ENCODE results near the gene CLIP4. TPM values are rescaled to one million over a fixed set of nuclear protein-coding genes. Genes with fewer than 3 reads are reported as not detected.

The CLIP4 gene
- total and polyA plus RNA-seq, 2 experiments from 2014 or later: 0.06 to 0.14 TPM

DNA sequence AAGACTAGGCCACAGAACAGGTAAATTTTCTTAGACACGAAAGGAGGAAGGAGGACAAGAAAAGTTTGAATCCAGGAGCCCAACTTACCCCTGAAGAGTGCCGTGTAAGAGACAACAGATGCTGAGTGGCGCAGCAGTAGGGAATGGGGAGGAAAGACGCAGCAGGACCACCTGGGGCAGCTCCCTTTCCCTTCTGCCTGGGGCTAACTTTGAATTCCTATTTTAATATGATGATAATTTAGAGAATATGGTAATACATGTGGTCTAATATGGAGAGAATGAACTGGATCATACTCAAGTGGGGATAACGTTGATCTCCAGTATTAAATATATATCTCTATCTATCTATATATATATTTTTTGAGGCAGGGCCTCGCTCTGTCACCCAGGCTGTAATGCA, 69.3 kb downstream of the CLIP4 start (continued):
- TF ChIP-seq, protein P1, sequence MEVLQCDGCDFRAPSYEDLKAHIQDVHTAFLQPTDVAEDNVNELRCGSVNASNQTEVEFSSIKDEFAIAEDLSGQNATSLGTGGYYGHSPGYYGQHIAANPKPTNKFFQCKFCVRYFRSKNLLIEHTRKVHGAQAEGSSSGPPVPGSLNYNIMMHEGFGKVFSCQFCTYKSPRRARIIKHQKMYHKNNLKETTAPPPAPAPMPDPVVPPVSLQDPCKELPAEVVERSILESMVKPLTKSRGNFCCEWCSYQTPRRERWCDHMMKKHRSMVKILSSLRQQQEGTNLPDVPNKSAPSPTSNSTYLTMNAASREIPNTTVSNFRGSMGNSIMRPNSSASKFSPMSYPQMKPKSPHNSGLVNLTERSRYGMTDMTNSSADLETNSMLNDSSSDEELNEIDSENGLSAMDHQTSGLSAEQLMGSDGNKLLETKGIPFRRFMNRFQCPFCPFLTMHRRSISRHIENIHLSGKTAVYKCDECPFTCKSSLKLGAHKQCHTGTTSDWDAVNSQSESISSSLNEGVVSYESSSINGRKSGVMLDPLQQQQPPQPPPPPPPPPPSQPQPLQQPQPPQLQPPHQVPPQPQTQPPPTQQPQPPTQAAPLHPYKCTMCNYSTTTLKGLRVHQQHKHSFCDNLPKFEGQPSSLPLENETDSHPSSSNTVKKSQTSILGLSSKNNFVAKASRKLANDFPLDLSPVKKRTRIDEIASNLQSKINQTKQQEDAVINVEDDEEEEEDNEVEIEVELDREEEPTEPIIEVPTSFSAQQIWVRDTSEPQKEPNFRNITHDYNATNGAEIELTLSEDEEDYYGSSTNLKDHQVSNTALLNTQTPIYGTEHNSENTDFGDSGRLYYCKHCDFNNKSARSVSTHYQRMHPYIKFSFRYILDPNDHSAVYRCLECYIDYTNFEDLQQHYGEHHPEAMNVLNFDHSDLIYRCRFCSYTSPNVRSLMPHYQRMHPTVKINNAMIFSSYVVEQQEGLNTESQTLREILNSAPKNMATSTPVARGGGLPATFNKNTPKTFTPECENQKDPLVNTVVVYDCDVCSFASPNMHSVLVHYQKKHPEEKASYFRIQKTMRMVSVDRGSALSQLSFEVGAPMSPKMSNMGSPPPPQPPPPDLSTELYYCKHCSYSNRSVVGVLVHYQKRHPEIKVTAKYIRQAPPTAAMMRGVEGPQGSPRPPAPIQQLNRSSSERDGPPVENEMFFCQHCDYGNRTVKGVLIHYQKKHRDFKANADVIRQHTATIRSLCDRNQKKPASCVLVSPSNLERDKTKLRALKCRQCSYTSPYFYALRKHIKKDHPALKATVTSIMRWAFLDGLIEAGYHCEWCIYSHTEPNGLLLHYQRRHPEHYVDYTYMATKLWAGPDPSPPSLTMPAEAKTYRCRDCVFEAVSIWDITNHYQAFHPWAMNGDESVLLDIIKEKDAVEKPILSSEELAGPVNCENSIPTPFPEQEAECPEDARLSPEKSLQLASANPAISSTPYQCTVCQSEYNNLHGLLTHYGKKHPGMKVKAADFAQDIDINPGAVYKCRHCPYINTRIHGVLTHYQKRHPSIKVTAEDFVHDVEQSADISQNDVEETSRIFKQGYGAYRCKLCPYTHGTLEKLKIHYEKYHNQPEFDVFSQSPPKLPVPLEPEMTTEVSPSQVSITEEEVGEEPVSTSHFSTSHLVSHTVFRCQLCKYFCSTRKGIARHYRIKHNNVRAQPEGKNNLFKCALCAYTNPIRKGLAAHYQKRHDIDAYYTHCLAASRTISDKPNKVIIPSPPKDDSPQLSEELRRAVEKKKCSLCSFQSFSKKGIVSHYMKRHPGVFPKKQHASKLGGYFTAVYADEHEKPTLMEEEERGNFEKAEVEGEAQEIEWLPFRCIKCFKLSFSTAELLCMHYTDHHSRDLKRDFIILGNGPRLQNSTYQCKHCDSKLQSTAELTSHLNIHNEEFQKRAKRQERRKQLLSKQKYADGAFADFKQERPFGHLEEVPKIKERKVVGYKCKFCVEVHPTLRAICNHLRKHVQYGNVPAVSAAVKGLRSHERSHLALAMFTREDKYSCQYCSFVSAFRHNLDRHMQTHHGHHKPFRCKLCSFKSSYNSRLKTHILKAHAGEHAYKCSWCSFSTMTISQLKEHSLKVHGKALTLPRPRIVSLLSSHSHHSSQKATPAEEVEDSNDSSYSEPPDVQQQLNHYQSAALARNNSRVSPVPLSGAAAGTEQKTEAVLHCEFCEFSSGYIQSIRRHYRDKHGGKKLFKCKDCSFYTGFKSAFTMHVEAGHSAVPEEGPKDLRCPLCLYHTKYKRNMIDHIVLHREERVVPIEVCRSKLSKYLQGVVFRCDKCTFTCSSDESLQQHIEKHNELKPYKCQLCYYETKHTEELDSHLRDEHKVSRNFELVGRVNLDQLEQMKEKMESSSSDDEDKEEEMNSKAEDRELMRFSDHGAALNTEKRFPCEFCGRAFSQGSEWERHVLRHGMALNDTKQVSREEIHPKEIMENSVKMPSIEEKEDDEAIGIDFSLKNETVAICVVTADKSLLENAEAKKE (CRISPR knock-in tag; IDR thresholded peaks at IDR 0.05): no peak
- TF ChIP-seq ZNF114 (CRISPR knock-in tag; IDR thresholded peaks at IDR 0.05): no peak

GRCh38 chr2:29186817-29187216, 71.6 kb downstream of the CLIP4 start:
- Histone ChIP-seq H3K4me3 (no peak overlapping the region), H3K27me3 (ENCODE audit: insufficient read depth) (no peaks in the 10 kb centered on the region), H3K27ac (ENCODE audit: low read depth) (no peak overlapping the region), H3K79me2 (replicated peaks; ENCODE audit: insufficient read depth) (no peaks in the 10 kb centered on the region), H3F3A (replicated peaks; ENCODE audit: low read depth) (no peaks in the 10 kb centered on the region), H3K9me2 (ENCODE audit: insufficient read depth) (no peaks in the 10 kb centered on the region), H3K4me2 (no peak overlapping the region), H2AFZ (no peak overlapping the region), H3K36me3 (ENCODE audit: insufficient read depth) (no peaks in the 10 kb centered on the region), H4K20me1 (replicated peaks; ENCODE audit: insufficient read depth) (no peaks in the 10 kb centered on the region), H3K4me1 (ENCODE audit: insufficient read depth) (no peaks in the 10 kb centered on the region)
- Mint-ChIP-seq H3K9me3 (peaks cover 8% of the 10 kb centered on the region), H3K27me3 (ENCODE audit: insufficient read depth, low read depth, poor library complexity) (no peaks in the 10 kb centered on the region), H3K4me3 (no peak overlapping the region), H3K36me3 (ENCODE audit: low read depth) (no peaks in the 10 kb centered on the region), H3K4me1 (no peaks in the 10 kb centered on the region), H3K27ac (no peak overlapping the region)
- no peak for ATAC-seq
- no peak for DNase-seq (ENCODE audit: low spot score)
- TF ChIP-seq NANOG (IDR thresholded peaks at IDR 0.05; ENCODE audit: borderline replicate concordance) (no peak), POLR2AphosphoS5 (IDR thresholded peaks at IDR 0.05; ENCODE audit: low read depth) (no peak), EZH2phosphoT487 (IDR thresholded peaks at IDR 0.05; ENCODE audit: unreplicated experiment) (no peak), ZNF331 (CRISPR knock-in tag; IDR thresholded peaks at IDR 0.05; ENCODE audit: low read depth) (no peak), JUNB (IDR thresholded peaks at IDR 0.05; ENCODE audit: unreplicated experiment) (no peak)
- TF ChIP-seq, protein P2, sequence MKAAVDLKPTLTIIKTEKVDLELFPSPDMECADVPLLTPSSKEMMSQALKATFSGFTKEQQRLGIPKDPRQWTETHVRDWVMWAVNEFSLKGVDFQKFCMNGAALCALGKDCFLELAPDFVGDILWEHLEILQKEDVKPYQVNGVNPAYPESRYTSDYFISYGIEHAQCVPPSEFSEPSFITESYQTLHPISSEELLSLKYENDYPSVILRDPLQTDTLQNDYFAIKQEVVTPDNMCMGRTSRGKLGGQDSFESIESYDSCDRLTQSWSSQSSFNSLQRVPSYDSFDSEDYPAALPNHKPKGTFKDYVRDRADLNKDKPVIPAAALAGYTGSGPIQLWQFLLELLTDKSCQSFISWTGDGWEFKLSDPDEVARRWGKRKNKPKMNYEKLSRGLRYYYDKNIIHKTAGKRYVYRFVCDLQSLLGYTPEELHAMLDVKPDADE (IDR thresholded peaks at IDR 0.05): no peak
- TF ChIP-seq, protein P1 (CRISPR knock-in tag; IDR thresholded peaks at IDR 0.05): no peak
